Caco-2 (cell line): Measurements from ENCODE around the gene NWD2. TPM values are rescaled to one million over a fixed set of nuclear protein-coding genes. Genes with fewer than 3 reads are reported as not detected.
"Not testable (repeated sequence)": the region's sequence is repeated elsewhere in the genome, so short reads cannot be mapped to it uniquely, and the experiment has no call there.

Experiments
- Bru-seq: library from RNA; stranded (reverse); fragments of 400-500 nt; gene quantifications from one replicate; lab custom pipeline; 2021; lab: Mats Ljungman, UMichigan
- BruChase-seq, 2 experiments: library from RNA; stranded (reverse); fragments of 400-500 nt; gene quantifications; one replicate each; lab custom pipeline; 2021; lab: Mats Ljungman, UMichigan
- BruUV-seq: library from RNA; stranded (reverse); fragments of 400-500 nt; replicated peaks from 2 replicates; lab custom pipeline; 2021; lab: Mats Ljungman, UMichigan
- CTCF ChIA-PET: fragments of 300-600 bp; sonication (Branson Sonifier 250); formaldehyde crosslinking; loops from one replicate; lab custom pipeline; 2022; ENCODE audit warnings: antibody characterized with exemption; lab: Charles Lee
- POLR2A ChIA-PET: fragments of 300-600 bp; sonication (Branson Sonifier 250); formaldehyde crosslinking; loops from one replicate; lab custom pipeline; 2022; ENCODE audit warnings: antibody characterized with exemption; lab: Charles Lee
- DNase-seq, 2 experiments: peaks; one replicate each; pipeline versions ENCODE4 v3.0.0 to v3.0.0-alpha.2; 2020 to 2022
- H3K27me3 ChIP-seq: replicated peaks from 2 replicates; pipeline ENCODE4 v1.6.0; 2011; ENCODE audit warnings: low read length; ENCODE audit not compliant: control insufficient read depth, insufficient read depth
- H3K36me3 ChIP-seq: 2 replicates; pipeline ENCODE4 v1.5.1; 2011; ENCODE audit warnings: low read length; ENCODE audit not compliant: control insufficient read depth, insufficient read depth
- H3K4me1 ChIP-seq: fragments of 250-450 bp; sonication (Bioruptor Pico); 2 replicates; pipeline ENCODE4 v1.5.1; 2020; ENCODE audit warnings: mild to moderate bottlenecking
- H3K4me3 ChIP-seq: 2 replicates; pipeline ENCODE4 v1.5.1; 2011; ENCODE audit warnings: low read depth, mild to moderate bottlenecking, control low read depth, low read length
- H3K9me3 ChIP-seq: fragments of 250-450 bp; sonication (Bioruptor Pico); 2 replicates; pipeline ENCODE4 v1.5.1; 2020; ENCODE audit warnings: mild to moderate bottlenecking, moderate library complexity
- H3K27ac Mint-ChIP-seq: one replicate; pipeline ENCODE4 v1.8.0; 2022; ENCODE audit warnings: mixed read lengths; ENCODE audit not compliant: unreplicated experiment
- H3K27me3 Mint-ChIP-seq: one replicate; pipeline ENCODE4 v1.8.0; 2022; ENCODE audit warnings: mixed read lengths; ENCODE audit not compliant: insufficient read depth, unreplicated experiment
- H3K36me3 Mint-ChIP-seq: one replicate; pipeline ENCODE4 v1.8.0; 2022; ENCODE audit warnings: mild to moderate bottlenecking, mixed read lengths; ENCODE audit not compliant: insufficient read depth, unreplicated experiment
- H3K4me1 Mint-ChIP-seq: one replicate; pipeline ENCODE4 v1.8.0; 2022; ENCODE audit warnings: low read depth, mixed read lengths; ENCODE audit not compliant: unreplicated experiment
- H3K4me3 Mint-ChIP-seq: one replicate; pipeline ENCODE4 v1.8.0; 2022; ENCODE audit warnings: mild to moderate bottlenecking, moderate library complexity, mixed read lengths; ENCODE audit not compliant: unreplicated experiment
- H3K9me3 Mint-ChIP-seq: one replicate; pipeline ENCODE4 v1.8.0; 2022; ENCODE audit warnings: mixed read lengths; ENCODE audit not compliant: unreplicated experiment
- intact Hi-C: fragments of 100-400 bp; cut with micrococcal nuclease; formaldehyde crosslinking; loops from one replicate; pipeline ENCODE4 v1.10.0; 2022; ENCODE audit not compliant: unreplicated experiment
- long read RNA-seq: library from polyadenylated mRNA; stranded (forward); transcript quantifications from one replicate; pipeline ENCODE4 v2.0.0, GENCODE V29; 2022
- total RNA-seq: library from RNA; stranded (reverse); gene quantifications from 2 replicates; pipeline ENCODE4 v1.2.3, GENCODE V29; 2022
- TF ChIP-seq, protein P1 (sequence below), 2 experiments: fragments of 200-600 bp in 1 of 2; IDR thresholded peaks; 1 replicate in 1 of 2; 2 replicates in 1 of 2; pipeline versions ENCODE4 v1.5.1 to v1.8.0; 2011 to 2022; ENCODE audit warnings: antibody characterized with exemption in 1 of 2, control low read depth in 1 of 2, inconsistent platforms in 1 of 2, low read depth in 1 of 2, low read length in 1 of 2, mild to moderate bottlenecking in 1 of 2, moderate library complexity in 1 of 2; ENCODE audit not compliant: insufficient read depth in 1 of 2, severe bottlenecking in 1 of 2, unreplicated experiment in 1 of 2

Gene NWD2, protein sequence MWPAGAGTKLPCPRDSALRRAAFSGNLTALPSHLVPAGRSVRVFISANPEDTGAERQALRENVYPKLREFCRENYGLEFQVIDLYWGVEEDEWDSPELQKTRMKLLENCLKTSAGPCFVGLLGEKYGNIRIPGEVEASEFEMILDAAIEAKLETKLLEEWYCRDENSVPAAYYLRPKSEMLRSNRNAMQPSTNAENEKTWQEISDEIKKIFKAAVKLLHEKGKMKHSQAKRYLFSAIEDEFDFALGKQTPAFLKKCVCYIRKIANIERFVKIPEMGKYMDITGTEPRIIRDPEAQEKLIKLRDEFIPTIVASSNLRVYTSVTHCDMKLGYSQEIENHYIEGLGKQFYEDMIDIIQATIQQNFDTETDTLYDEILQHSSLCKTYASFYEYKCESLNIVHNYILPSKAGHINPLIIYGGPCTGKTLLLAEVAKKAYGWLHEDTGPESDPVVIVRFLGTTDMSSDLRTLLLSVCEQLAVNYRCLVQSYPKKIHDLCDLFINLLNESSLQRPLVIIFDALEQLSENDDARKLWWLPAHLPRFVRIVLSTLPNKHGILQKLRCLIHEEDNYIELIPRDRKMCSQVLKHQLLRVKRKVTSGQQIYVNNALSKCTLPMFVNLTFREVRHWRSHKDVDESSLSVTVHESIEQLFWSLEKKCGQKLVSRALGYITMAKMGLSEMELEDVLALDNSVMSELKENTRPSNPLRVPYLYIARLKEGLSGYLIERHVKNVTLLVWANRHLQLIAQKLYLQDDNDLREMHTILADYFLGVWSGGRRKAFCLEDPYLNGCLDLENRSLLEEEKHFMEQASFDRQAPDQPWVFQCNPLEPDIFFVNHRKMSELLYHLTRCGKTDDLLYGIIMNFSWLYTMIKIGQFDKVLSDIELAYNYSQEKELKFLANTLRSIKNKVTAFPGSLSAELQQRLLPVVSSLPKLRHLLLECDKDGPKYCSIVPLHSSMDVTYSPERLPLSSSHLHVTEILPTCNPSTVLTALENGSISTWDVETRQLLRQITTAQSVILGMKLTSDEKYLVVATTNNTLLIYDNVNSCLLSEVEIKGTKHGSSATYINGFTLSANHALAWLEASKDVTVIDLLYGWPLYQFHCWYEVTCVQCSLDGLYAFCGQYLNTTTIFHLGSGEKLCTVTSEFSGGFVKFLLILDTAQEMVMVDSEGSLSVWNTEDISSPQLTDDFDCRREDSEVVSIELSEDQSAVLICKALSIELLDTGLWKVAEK (N-terminal part only)
- not detected in 2 replicates for total RNA-seq
- Bru-seq, nascent RNA = percentile 2 among the genes with signal in this experiment
- BruChase-seq, experiment 1, labeled RNA remaining after a 2-hour chase = percentile 3 among the genes with signal in this experiment
- percentile 3 among the genes with signal in this experiment for BruChase-seq, experiment 2, labeled RNA remaining after a 6-hour chase
- long read RNA-seq = 0 reads

DNA sequence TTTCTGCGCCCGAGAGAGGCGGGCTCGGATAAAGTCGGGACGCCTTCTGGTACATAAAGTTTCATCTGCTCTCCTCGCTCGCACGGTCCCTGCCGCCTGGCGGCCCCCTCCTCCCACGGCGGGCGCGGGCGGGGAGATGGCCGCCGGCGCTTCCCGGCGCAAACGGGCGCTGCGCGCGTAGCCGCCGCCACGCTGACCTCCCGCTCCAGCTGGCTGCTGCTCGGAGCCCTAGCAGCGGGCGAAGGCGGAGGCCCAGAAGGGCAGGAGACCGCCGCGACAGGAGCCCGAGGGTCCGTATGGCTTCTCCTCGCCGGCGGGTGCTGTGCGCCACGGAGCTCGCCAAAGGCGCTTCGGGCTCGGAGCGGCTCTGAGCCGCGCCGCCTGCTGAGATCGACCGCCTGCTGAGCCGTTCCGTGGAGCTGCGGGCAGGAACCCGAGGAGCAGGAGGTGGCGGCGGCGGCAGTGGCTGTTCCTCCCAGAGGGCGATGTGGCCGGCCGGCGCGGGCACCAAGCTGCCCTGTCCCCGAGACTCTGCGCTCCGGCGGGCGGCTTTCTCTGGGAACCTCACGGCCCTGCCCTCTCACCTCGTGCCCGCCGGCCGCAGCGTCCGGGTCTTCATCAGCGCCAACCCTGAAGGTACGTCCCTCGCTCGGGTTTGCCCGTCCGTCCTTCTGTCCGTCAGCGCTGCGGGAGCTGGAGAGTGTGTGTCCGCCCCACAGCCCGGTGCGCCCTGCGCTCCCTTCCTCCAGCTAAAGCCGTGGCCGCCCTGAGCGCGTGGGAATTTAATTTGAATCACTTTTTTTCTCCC lies at the start of gene NWD2:
TSS of gene NWD2 (plus strand) at position 161 of the 808 bp plus-strand sequence. CDS start at position 486, 325 bp downstream.
- intact Hi-C loops = loop anchor here (5.0 kb wide), 1 partner anchor 138 kb away; no protein-coding TSS in a partner anchor
- Histone ChIP-seq H3K36me3 (no peaks in the 10 kb centered on the region), H3K4me1 (no peaks in the 10 kb centered on the region), H3K4me3 (0 out of 2 replicates have a peak within 1 kb of the TSS, but pooled peaks have one; percentile 23), H3K27me3 (no peaks in the 10 kb centered on the region; the same call in 1 of the 2 replicates), H3K9me3 (no peaks in the 10 kb centered on the region)
- TF ChIP-seq, protein P1, sequence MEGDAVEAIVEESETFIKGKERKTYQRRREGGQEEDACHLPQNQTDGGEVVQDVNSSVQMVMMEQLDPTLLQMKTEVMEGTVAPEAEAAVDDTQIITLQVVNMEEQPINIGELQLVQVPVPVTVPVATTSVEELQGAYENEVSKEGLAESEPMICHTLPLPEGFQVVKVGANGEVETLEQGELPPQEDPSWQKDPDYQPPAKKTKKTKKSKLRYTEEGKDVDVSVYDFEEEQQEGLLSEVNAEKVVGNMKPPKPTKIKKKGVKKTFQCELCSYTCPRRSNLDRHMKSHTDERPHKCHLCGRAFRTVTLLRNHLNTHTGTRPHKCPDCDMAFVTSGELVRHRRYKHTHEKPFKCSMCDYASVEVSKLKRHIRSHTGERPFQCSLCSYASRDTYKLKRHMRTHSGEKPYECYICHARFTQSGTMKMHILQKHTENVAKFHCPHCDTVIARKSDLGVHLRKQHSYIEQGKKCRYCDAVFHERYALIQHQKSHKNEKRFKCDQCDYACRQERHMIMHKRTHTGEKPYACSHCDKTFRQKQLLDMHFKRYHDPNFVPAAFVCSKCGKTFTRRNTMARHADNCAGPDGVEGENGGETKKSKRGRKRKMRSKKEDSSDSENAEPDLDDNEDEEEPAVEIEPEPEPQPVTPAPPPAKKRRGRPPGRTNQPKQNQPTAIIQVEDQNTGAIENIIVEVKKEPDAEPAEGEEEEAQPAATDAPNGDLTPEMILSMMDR (IDR thresholded peaks at IDR 0.05; ENCODE audit: insufficient read depth in 1 of 2, low read depth in 1 of 2, low read length in 1 of 2, severe bottlenecking in 1 of 2, unreplicated experiment in 1 of 2) = no peak
- ChIA-PET POLR2A (interaction anchor here (0.7 kb wide), 1 partner anchor 453 kb away, joined by 3 read pairs; no protein-coding TSS in a partner anchor), CTCF (no interaction called here)
- no TSS peak for BruUV-seq
- H3K4me1 Mint-ChIP-seq = no peaks in the 10 kb centered on the region
- H3K4me3 Mint-ChIP-seq = peak within 1 kb of the TSS; percentile 63
- peaks cover 30% of the 10 kb centered on the region for H3K27me3 Mint-ChIP-seq
- H3K9me3 Mint-ChIP-seq = no peaks in the 10 kb centered on the region
- peak in 1 of 2 experiments; percentile 35 for DNase-seq
- no peaks in the 10 kb centered on the region for H3K36me3 Mint-ChIP-seq
- H3K27ac Mint-ChIP-seq = no peak within 1 kb of the TSS

DNA sequence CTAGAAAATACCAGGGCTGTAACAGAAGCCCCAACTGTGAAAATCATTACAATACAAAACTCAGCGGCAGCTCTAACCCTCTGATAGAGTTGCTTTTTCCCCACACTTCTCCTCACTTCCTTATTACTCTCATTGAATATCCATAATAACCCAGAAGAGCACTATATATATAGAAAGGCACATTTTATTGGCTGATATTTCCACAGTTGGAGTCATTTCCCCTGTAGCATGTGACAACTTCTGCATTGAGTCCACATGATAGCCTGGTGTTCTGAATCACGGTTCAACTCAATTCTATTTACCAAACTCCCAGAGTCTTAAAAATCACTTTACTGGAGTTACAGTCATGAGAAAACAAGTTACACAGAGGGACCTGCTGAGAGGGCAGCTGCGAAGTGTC lies 46.6 kb upstream of the NWD2 start:
- Mint-ChIP-seq H3K27me3 (peaks cover 6% of the 10 kb centered on the region), H3K4me1 (no peaks in the 10 kb centered on the region), H3K4me3 (no peak overlapping the region), H3K27ac (no peak overlapping the region), H3K9me3 (no peaks in the 10 kb centered on the region), H3K36me3 (no peaks in the 10 kb centered on the region)
- BruUV-seq = no TSS peak
- H3K4me1 ChIP-seq = no peaks in the 10 kb centered on the region
- no peaks in the 10 kb centered on the region for H3K9me3 ChIP-seq
- TF ChIP-seq, protein P1 (IDR thresholded peaks at IDR 0.05; ENCODE audit: insufficient read depth in 1 of 2, low read depth in 1 of 2, low read length in 1 of 2, severe bottlenecking in 1 of 2, unreplicated experiment in 1 of 2) = no peak
- intact Hi-C loops = no loop called here
- H3K36me3 ChIP-seq = no peaks in the 10 kb centered on the region
- ChIA-PET POLR2A (no interaction called here), CTCF (no interaction called here)
- DNase-seq = no peak
- H3K4me3 ChIP-seq = no peak overlapping the region
- no peaks in the 10 kb centered on the region for H3K27me3 ChIP-seq

DNA sequence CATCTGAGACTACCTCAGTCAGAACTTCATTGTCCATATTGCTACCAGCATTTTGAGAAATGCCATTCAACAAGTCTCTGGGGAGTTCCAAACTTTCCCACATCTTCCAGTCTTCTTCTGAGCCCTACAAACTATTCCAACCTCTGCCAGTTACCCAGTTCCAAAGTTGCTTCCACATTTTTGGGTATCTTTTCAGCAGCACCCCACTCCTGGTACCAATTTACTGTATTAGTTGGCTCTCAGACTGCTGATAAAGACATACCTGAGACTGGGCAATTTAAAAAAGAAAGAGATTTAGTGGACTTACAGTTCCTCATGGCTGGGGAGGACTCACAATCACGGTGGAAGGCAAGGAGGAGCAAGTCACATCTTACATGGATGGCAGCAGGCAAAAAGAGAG lies 39.8 kb upstream of the NWD2 start:
- DNase-seq, H3K27ac Mint-ChIP-seq, H3K4me1 Mint-ChIP-seq, H3K4me3 Mint-ChIP-seq, H3K36me3 Mint-ChIP-seq, H3K36me3 ChIP-seq, H3K27me3 ChIP-seq, BruUV-seq, CTCF ChIA-PET, H3K4me3 ChIP-seq, intact Hi-C loops, H3K27me3 Mint-ChIP-seq, POLR2A ChIA-PET, H3K4me1 ChIP-seq: not testable (repeated sequence)
- peaks cover 13% of the 10 kb centered on the region for H3K9me3 Mint-ChIP-seq
- H3K9me3 ChIP-seq = peaks cover 13% of the 10 kb centered on the region; the same call in 1 of the 2 replicates
